DOHH2 (cell line): ENCODE measurements around the gene A4GALT.

Experiments used
- H3F3A ChIP-seq: fragments of 200-600 bp; sonication (generic), shearing (Covaris generic); 2 replicates; pipeline ENCODE4 v1.6.0; 2016; ENCODE audit warnings: antibody characterized with exemption, mild to moderate bottlenecking; ENCODE audit not compliant: control insufficient read depth, insufficient read depth
- H3K27ac ChIP-seq: fragments of 200-600 bp; sonication (generic); 2 replicates; pipeline ENCODE4 v1.5.1; 2014; ENCODE audit warnings: low read depth, mild to moderate bottlenecking, low read length, moderate library complexity
- H3K27me3 ChIP-seq: fragments of 200-600 bp; sonication (generic); 2 replicates; pipeline ENCODE4 v1.6.1; 2014; ENCODE audit warnings: mild to moderate bottlenecking, low read length, mixed read lengths; ENCODE audit not compliant: control insufficient read depth
- H3K36me3 ChIP-seq: fragments of 200-600 bp; sonication (generic); 2 replicates; pipeline ENCODE4 v1.6.1; 2014; ENCODE audit warnings: mild to moderate bottlenecking, low read length, moderate library complexity, mixed read lengths; ENCODE audit not compliant: control insufficient read depth
- H3K4me1 ChIP-seq: fragments of 200-600 bp; sonication (generic); 2 replicates; pipeline ENCODE4 v1.6.1; 2014; ENCODE audit warnings: mild to moderate bottlenecking, low read length, mixed read lengths; ENCODE audit not compliant: control insufficient read depth
- H3K4me2 ChIP-seq: fragments of 200-600 bp; sonication (generic); 2 replicates; pipeline ENCODE4 v1.6.0; 2014; ENCODE audit warnings: mild to moderate bottlenecking, low read length, moderate library complexity
- H3K4me3 ChIP-seq: fragments of 200-600 bp; sonication (generic); 2 replicates; pipeline ENCODE4 v1.5.1; 2014; ENCODE audit warnings: mild to moderate bottlenecking, low read length, mixed read lengths
- H3K79me2 ChIP-seq: fragments of 200-600 bp; sonication (generic); 2 replicates; pipeline ENCODE4 v1.6.1; 2014; ENCODE audit warnings: mild to moderate bottlenecking, low read length, mixed read lengths; ENCODE audit not compliant: control insufficient read depth
- H3K9me2 ChIP-seq: fragments of 200-600 bp; sonication (generic); replicated peaks from 2 replicates; pipeline ENCODE4 v1.6.1; 2014; ENCODE audit warnings: mild to moderate bottlenecking, low read length, mixed read lengths; ENCODE audit not compliant: control insufficient read depth
- H3K9me3 ChIP-seq: fragments of 200-600 bp; sonication (generic); 2 replicates; pipeline ENCODE4 v1.6.1; 2014; ENCODE audit warnings: antibody characterized with exemption, low read length, mixed read lengths; ENCODE audit not compliant: control insufficient read depth, insufficient read depth
- H4K20me1 ChIP-seq: fragments of 200-600 bp; sonication (generic); 2 replicates; pipeline ENCODE4 v1.6.0; 2014; ENCODE audit warnings: low read depth, mild to moderate bottlenecking, antibody characterized with exemption, low read length, moderate library complexity; ENCODE audit not compliant: control insufficient read depth, insufficient read depth
- EZH2phosphoT487 ChIP-seq: fragments of 200-600 bp; sonication (generic); IDR thresholded peaks from 2 replicates; pipeline ENCODE4 v1.6.1; 2017; ENCODE audit warnings: borderline replicate concordance, mild to moderate bottlenecking, antibody characterized with exemption, low read length, moderate library complexity, mixed read lengths
- TF ChIP-seq, protein P1 (sequence below): fragments of 200-600 bp; sonication (generic); IDR thresholded peaks from one replicate; pipeline ENCODE4 v1.5.1; 2014; ENCODE audit warnings: antibody characterized with exemption, mild to moderate bottlenecking, low read depth, low read length; ENCODE audit not compliant: poor library complexity, severe bottlenecking

A4GALT gene

GRCh38 chr22:42655693-42656092, 65.0 kb downstream of the A4GALT start:
- Histone ChIP-seq H3K4me2 (peak overlapping the region; percentile 64), H3K27me3 (no peaks in the 10 kb centered on the region), H4K20me1 (no peaks in the 10 kb centered on the region), H3K9me2 (no peaks in the 10 kb centered on the region), H3K4me1 (peaks cover 50% of the 10 kb centered on the region), H3K79me2 (no peaks in the 10 kb centered on the region), H3F3A (peaks cover 10% of the 10 kb centered on the region; the same call in 1 of the 2 replicates), H3K36me3 (no peaks in the 10 kb centered on the region), H3K4me3 (peak overlapping the region; percentile 34), H3K27ac (peak overlapping the region; percentile 45), H3K9me3 (no peaks in the 10 kb centered on the region)
- TF ChIP-seq, protein P1, sequence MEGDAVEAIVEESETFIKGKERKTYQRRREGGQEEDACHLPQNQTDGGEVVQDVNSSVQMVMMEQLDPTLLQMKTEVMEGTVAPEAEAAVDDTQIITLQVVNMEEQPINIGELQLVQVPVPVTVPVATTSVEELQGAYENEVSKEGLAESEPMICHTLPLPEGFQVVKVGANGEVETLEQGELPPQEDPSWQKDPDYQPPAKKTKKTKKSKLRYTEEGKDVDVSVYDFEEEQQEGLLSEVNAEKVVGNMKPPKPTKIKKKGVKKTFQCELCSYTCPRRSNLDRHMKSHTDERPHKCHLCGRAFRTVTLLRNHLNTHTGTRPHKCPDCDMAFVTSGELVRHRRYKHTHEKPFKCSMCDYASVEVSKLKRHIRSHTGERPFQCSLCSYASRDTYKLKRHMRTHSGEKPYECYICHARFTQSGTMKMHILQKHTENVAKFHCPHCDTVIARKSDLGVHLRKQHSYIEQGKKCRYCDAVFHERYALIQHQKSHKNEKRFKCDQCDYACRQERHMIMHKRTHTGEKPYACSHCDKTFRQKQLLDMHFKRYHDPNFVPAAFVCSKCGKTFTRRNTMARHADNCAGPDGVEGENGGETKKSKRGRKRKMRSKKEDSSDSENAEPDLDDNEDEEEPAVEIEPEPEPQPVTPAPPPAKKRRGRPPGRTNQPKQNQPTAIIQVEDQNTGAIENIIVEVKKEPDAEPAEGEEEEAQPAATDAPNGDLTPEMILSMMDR, result no peak
- TF ChIP-seq EZH2phosphoT487, result no peak

GRCh38 chr22:42654436-42655073, 66.1 kb downstream of the A4GALT start:
- Histone ChIP-seq H3K27me3 (no peaks in the 10 kb centered on the region), H3K4me2 (no peak overlapping the region), H3K27ac (no peak overlapping the region), H4K20me1 (no peaks in the 10 kb centered on the region), H3K9me3 (no peaks in the 10 kb centered on the region), H3F3A (peaks cover 7% of the 10 kb centered on the region; the same call in 1 of the 2 replicates), H3K4me3 (no peak overlapping the region), H3K4me1 (peaks cover 52% of the 10 kb centered on the region), H3K36me3 (no peaks in the 10 kb centered on the region), H3K9me2 (no peaks in the 10 kb centered on the region), H3K79me2 (0 out of 2 replicates have a peak, but pooled peaks cover 2% of the 10 kb centered on the region)
- TF ChIP-seq, protein P1, result no peak
- no peak for TF ChIP-seq EZH2phosphoT487

- Histone ChIP-seq H3K27me3 (no peaks in the 10 kb centered on the region), H3K79me2 (0 out of 2 replicates have a peak, but pooled peaks cover 4% of the 10 kb centered on the region), H3K9me3 (no peaks in the 10 kb centered on the region), H3K4me1 (peaks cover 54% of the 10 kb centered on the region), H3K4me3 (no peak overlapping the region), H3K4me2 (peak overlapping the region; percentile 7; the same call in 1 of the 2 replicates), H4K20me1 (no peaks in the 10 kb centered on the region), H3K36me3 (no peaks in the 10 kb centered on the region), H3F3A (peaks cover 5% of the 10 kb centered on the region; the same call in 1 of the 2 replicates), H3K27ac (no peak overlapping the region), H3K9me2 (no peaks in the 10 kb centered on the region)
- TF ChIP-seq EZH2phosphoT487, result no peak
- TF ChIP-seq, protein P1, result no peak
Measured at GRCh38 chr22:42653999-42654398, 66.7 kb downstream of the A4GALT start.
